Sigmoid colon (tissue), 7 donors: ENCODE measurements around the gene ATXN1. TPM values are rescaled to one million over a fixed set of nuclear protein-coding genes. Genes with fewer than 3 reads are reported as not detected.

Source experiments
- DNase-seq: peaks from one replicate; pipeline ENCODE4 v3.0.0-alpha.2; 2019
- H3K27ac ChIP-seq, 4 donors: fragments of 200-600 bp; sonication (generic); one replicate each; pipeline ENCODE4 v1.5.1; 2016 to 2019; ENCODE audit warnings: mild to moderate bottlenecking in 1 of 4
- H3K27me3 ChIP-seq, 3 donors: fragments of 200-600 bp; sonication (generic); one replicate each; pipeline ENCODE4 v1.5.1; 2019; ENCODE audit warnings: mild to moderate bottlenecking in 1 of 3
- H3K36me3 ChIP-seq, 4 donors: fragments of 200-600 bp; sonication (generic); one replicate each; pipeline ENCODE4 v1.5.1; 2016 to 2019
- H3K4me1 ChIP-seq, 4 donors: fragments of 200-600 bp; sonication (generic); one replicate each; pipeline ENCODE4 v1.5.1; 2017 to 2019
- H3K4me3 ChIP-seq, 4 donors: fragments of 200-600 bp; sonication (generic); one replicate each; pipeline ENCODE4 v1.5.1; 2017 to 2019; ENCODE audit warnings: mild to moderate bottlenecking in 2 of 4, moderate library complexity in 1 of 4
- H3K9me3 ChIP-seq, 4 donors: fragments of 200-600 bp in 3 of 4; sonication (generic) in 3 of 4; one replicate each; pipeline versions ENCODE4 v1.5.1 to v1.6.1; 2013 to 2019
- EP300 ChIP-seq, 4 donors: sonication (generic); formaldehyde crosslinking; IDR thresholded peaks; one replicate each; pipeline ENCODE4 v1.6.1; 2017; ENCODE audit warnings: antibody characterized with exemption in 4 of 4
- POLR2A ChIP-seq, 2 donors: fragments of 450-650 bp; IDR thresholded peaks; one replicate each; pipeline ENCODE4 v1.6.1; 2016; ENCODE audit warnings: antibody characterized with exemption in 2 of 2, mild to moderate bottlenecking in 2 of 2, moderate library complexity in 2 of 2
- POLR2AphosphoS5 ChIP-seq, 4 donors: sonication (generic); formaldehyde crosslinking; IDR thresholded peaks; one replicate each; pipeline ENCODE4 v1.6.1; 2017; ENCODE audit warnings: antibody characterized with exemption in 4 of 4
- WGBS, 2 donors: extraction: QIAGEN DNeasy Blood & Tissue Kit; methylation state at CpG; one replicate each; pipeline ENCODE4 v1.1.7; 2013; 5-methylcytosine and 5-hydroxymethylcytosine counted together
- intact Hi-C: fragments of 100-400 bp; cut with DNase I; formaldehyde crosslinking; loops from one replicate; pipeline ENCODE4 v1.15.1; 2023
- polyA plus RNA-seq, 3 donors: library from polyadenylated mRNA; stranded (reverse); fragments of 200-250 nt; gene quantifications; one replicate each; pipeline ENCODE4 v1.2.3, GENCODE V29; 2013
- total RNA-seq, 4 donors: library from RNA; depleted of rRNA; stranded (reverse); fragments of >200 nt; gene quantifications; one replicate each; pipeline ENCODE4 v1.1.0, GENCODE V29; 2016
- TF ChIP-seq, protein P1 (sequence below), 4 experiments: fragments of 450-650 bp in 3 of 4; fragments of 200-600 bp in 1 of 4; IDR thresholded peaks; one replicate each; pipeline ENCODE4 v1.5.1; 2016 to 2019; ENCODE audit warnings: antibody characterized with exemption in 4 of 4, mild to moderate bottlenecking in 3 of 4, moderate library complexity in 2 of 4
- donor health status: healthy with polysubstance abuse.
- donor health status: Bipolar disorder and iron deficiency.
- donor health status: healthy.

Gene ATXN1
- total and polyA plus RNA-seq, 7 donors: 4.8 to 95.3 (median 37.7) TPM

DNA sequence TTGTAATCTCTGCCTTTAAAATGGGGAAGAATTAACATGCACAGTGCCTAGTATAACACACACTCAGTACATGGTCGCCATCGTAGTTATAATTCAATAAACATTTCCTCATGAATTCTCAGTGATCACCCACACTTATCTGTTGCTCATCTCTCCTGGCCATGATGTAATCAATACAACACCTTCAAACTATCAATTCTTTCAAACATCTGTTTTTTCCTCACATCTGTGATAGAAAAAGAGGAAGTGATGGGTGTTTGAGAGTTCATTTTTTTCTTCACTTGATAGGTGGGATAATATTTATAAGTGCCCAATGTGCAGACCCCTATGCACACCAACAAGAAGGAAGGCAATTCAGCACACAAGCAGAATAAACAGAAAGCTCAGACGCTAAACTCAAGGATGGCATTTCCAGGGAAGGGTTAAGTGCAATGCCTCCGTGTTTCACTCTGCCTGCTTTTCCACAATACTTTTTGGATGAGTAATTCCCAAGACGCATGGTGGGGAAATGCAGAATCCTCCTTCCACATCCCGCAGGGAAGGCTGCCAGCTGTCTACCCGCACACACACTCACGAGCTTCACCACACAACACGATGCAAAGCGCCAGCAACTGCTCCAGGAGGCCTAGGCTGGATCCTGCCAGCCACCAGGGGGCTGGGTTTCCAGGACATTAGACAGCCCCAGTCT, 422.5 kb downstream of the ATXN1 start:
- H3K36me3 ChIP-seq: no peaks in the 10 kb centered on the region
- no peak overlapping the region for H3K4me3 ChIP-seq
- intact Hi-C loops: loop anchor here (10.0 kb wide), 1 partner anchor 1366 kb away; the partner anchor contains the start of gene NUP153
- TF ChIP-seq POLR2A (IDR thresholded peaks at IDR 0.05) (no peak), POLR2AphosphoS5 (IDR thresholded peaks at IDR 0.05) (peak; percentile 9 to 89 (median 84)), EP300 (IDR thresholded peaks at IDR 0.05) (peak in 2 of 4 donors; percentile 42 to 75)
- TF ChIP-seq, protein P1, sequence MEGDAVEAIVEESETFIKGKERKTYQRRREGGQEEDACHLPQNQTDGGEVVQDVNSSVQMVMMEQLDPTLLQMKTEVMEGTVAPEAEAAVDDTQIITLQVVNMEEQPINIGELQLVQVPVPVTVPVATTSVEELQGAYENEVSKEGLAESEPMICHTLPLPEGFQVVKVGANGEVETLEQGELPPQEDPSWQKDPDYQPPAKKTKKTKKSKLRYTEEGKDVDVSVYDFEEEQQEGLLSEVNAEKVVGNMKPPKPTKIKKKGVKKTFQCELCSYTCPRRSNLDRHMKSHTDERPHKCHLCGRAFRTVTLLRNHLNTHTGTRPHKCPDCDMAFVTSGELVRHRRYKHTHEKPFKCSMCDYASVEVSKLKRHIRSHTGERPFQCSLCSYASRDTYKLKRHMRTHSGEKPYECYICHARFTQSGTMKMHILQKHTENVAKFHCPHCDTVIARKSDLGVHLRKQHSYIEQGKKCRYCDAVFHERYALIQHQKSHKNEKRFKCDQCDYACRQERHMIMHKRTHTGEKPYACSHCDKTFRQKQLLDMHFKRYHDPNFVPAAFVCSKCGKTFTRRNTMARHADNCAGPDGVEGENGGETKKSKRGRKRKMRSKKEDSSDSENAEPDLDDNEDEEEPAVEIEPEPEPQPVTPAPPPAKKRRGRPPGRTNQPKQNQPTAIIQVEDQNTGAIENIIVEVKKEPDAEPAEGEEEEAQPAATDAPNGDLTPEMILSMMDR (IDR thresholded peaks at IDR 0.05): peak; percentile 26 to 65 (median 38)
- H3K9me3 ChIP-seq: no peaks in the 10 kb centered on the region
- WGBS, 2 donors: 69 to 78% methylated on average over 10 of the region's 10 CpGs
- peaks cover 0 to 75% (median 62%) of the 10 kb centered on the region in 4 donors for H3K4me1 ChIP-seq
- DNase-seq: peak; percentile 93
- H3K27me3 ChIP-seq: no peaks in the 10 kb centered on the region
- H3K27ac ChIP-seq: peak overlapping the region in 3 of 4 donors; percentile 35 to 83 (median 77)

DNA sequence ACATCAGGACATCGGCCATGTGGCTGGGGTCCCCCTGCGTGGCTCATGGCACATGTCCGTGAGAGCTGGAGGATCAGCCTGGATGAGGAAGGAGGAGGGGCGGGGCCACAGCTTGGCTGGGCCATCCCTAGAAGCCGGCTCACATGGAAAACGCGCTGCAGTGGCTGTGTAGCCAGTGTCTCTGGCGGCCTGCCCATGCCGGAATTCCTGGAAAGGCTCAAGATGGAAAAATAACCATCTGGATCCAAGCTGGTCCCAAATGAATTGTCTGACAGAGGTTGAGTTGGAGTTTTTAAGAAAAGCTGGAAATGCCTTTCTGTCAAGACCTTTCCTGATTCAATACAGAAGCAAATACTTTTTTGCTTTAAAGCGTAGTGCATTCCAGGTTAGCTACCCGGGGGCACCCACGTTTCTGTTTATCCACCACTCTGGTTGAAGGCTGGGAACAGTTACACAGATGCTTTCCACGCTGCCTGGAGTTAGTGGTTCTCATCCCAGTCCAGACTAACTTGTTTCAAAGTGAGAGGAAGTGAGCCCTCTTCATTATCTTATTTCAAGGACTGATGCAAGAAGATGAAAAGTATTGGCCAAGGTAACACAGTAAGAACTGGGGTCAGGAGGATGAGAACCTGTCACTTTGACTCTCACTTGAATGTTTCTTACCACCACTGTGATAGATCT, 423.8 kb downstream of the ATXN1 start:
- H3K27ac ChIP-seq: peak overlapping the region; percentile 20 to 83 (median 48)
- H3K4me3 ChIP-seq: no peak overlapping the region
- peaks cover 0 to 77% (median 64%) of the 10 kb centered on the region in 4 donors for H3K4me1 ChIP-seq
- DNase-seq: peak; percentile 96
- H3K36me3 ChIP-seq: no peaks in the 10 kb centered on the region
- intact Hi-C loops: loop anchor here (10.0 kb wide), 1 partner anchor 1367 kb away; the partner anchor contains the start of gene NUP153
- 74 to 85% methylated on average over 13 of the region's 13 CpGs for WGBS, 2 donors
- H3K9me3 ChIP-seq: no peaks in the 10 kb centered on the region
- no peaks in the 10 kb centered on the region for H3K27me3 ChIP-seq
- peak; percentile 52 to 89 (median 86) for TF ChIP-seq POLR2AphosphoS5 (IDR thresholded peaks at IDR 0.05)
- peak in 2 of 4 donors; percentile 42 to 55 for TF ChIP-seq EP300 (IDR thresholded peaks at IDR 0.05)
- no peak for TF ChIP-seq POLR2A (IDR thresholded peaks at IDR 0.05)

DNA sequence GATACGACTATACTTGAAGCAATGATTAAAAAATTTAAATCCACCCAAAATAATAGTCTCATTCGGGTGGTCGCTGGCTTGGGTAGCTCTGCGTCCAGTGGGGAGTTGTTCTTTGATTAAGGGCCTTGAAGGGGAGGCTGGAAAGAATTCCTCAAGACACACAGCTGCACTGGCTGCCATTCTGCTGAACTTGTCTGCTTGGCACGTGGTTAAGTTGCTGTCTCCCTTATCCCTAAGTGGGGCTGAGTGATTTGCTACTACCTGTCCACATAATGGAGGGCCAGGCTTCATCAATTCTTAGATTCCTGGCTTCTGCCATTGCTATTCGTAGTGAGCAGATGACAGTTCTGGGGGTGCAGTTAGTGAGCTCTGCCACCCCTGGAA, 424.4 kb downstream of the ATXN1 start:
- Histone ChIP-seq H3K9me3 (no peaks in the 10 kb centered on the region), H3K4me1 (peaks cover 0 to 77% (median 64%) of the 10 kb centered on the region in 4 donors), H3K4me3 (no peak overlapping the region), H3K27ac (peak overlapping the region in 3 of 4 donors; percentile 20 to 83 (median 77)), H3K27me3 (no peaks in the 10 kb centered on the region), H3K36me3 (no peaks in the 10 kb centered on the region)
- TF ChIP-seq POLR2AphosphoS5 (IDR thresholded peaks at IDR 0.05) (no peak), EP300 (IDR thresholded peaks at IDR 0.05) (no peak), POLR2A (IDR thresholded peaks at IDR 0.05) (no peak)
- TF ChIP-seq, protein P1 (IDR thresholded peaks at IDR 0.05): no peak
- no peak for DNase-seq
- WGBS, 2 donors: 84 to 92% methylated on average over 6 of the region's 6 CpGs
- intact Hi-C loops: loop anchor here (10.0 kb wide), 1 partner anchor 1368 kb away; the partner anchor contains the start of gene NUP153

DNA sequence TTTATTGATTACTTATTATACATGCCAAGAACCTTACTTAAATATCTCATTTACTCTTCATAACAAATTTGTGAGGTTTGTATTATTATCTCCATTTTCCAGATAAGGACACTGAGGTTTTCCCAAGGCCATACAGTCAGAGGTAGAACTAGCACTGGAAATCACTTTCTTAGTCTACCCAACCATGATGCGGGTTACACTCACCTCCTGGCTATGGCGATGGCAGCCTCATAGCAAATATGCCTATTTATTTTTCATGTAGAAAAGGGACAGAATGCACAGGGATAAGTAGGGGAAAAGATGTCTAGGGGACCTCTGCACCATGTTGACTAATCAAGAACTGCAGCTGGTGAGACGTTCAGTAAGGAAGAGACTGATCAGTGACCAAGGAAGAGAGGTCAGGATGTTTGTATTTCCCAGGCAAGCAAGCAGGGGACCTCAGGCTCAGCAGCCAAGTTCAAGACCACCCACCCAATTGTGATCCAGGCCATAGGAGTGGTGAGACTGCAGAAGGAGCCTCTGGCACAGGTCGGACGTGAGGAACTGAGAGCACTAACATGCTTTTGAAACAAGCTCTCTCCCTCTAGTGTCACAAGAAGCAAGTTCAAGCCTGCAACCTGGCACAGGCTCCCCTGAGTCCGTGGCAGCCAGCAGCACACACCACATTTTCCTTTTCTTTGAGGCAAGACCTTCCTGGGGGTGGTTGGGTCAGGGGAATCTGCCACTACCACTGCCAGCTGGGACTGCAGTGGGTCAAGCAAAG, 425.0 kb downstream of the ATXN1 start:
- Histone ChIP-seq H3K4me1 (peaks cover 0 to 82% (median 70%) of the 10 kb centered on the region in 4 donors), H3K27ac (peak overlapping the region in 3 of 4 donors; percentile 20 to 83 (median 77)), H3K9me3 (no peaks in the 10 kb centered on the region), H3K4me3 (no peak overlapping the region), H3K27me3 (no peaks in the 10 kb centered on the region), H3K36me3 (no peaks in the 10 kb centered on the region)
- TF ChIP-seq, protein P1 (IDR thresholded peaks at IDR 0.05): no peak
- TF ChIP-seq POLR2A (IDR thresholded peaks at IDR 0.05): no peak
- no peak for TF ChIP-seq EP300 (IDR thresholded peaks at IDR 0.05)
- TF ChIP-seq POLR2AphosphoS5 (IDR thresholded peaks at IDR 0.05): no peak
- no peak for DNase-seq
- intact Hi-C loops: loop anchor here (10.0 kb wide), 1 partner anchor 1369 kb away; the partner anchor contains the start of gene NUP153
- WGBS, 2 donors: 79 to 90% methylated on average over 6 of the region's 6 CpGs
